CD4-positive, CD25-positive, alpha-beta regulatory T cell (primary cell): ENCODE measurements around the gene PPP1R12B. TPM values are rescaled to one million over a fixed set of nuclear protein-coding genes. Genes with fewer than 3 reads are reported as not detected.
"Not testable (repeated sequence)": the region's sequence is repeated elsewhere in the genome, so short reads cannot be mapped to it uniquely, and the experiment has no call there.

Experiments
- ATAC-seq, 2 donors: fragments of 150-1000 bp; cut with Tn5 transposase; one replicate each; pipeline ENCODE4 v1.10.0; 2021; ENCODE audit warnings: low read depth in 2 of 2, moderate number of reproducible peaks in 2 of 2, moderate library complexity in 1 of 2
- DNase-seq, 3 donors: peaks; one replicate each; pipeline versions ENCODE4 v3.0.0 to v3.0.0-alpha.2; 2012 to 2022; ENCODE audit warnings: mixed read lengths in 1 of 3
- H3K27ac ChIP-seq: one replicate; pipeline ENCODE4 v1.7.0; 2013; ENCODE audit warnings: mild to moderate bottlenecking, low read length; ENCODE audit not compliant: insufficient read depth, poor library complexity, severe bottlenecking
- H3K27me3 ChIP-seq: one replicate; pipeline ENCODE4 v1.7.0; 2013; ENCODE audit warnings: low read length; ENCODE audit not compliant: control insufficient read depth, insufficient read depth
- H3K36me3 ChIP-seq: one replicate; pipeline ENCODE4 v1.7.0; 2013; ENCODE audit warnings: mild to moderate bottlenecking, low read length, moderate library complexity; ENCODE audit not compliant: control insufficient read depth, insufficient read depth
- H3K4me1 ChIP-seq: 2 replicates; pipeline ENCODE4 v1.7.0; 2013; ENCODE audit warnings: mild to moderate bottlenecking, low read length; ENCODE audit not compliant: insufficient read depth, control insufficient read depth, poor library complexity, severe bottlenecking
- H3K4me3 ChIP-seq: one replicate; pipeline ENCODE4 v1.7.0; 2013; ENCODE audit warnings: low read depth, mild to moderate bottlenecking, low read length, moderate library complexity
- H3K9me3 ChIP-seq, 2 experiments: 1 replicate in 1 of 2; 2 replicates in 1 of 2; pipeline ENCODE4 v1.7.0; 2013; ENCODE audit warnings: low read length in 2 of 2, mild to moderate bottlenecking in 1 of 2, moderate library complexity in 1 of 2; ENCODE audit not compliant: control insufficient read depth in 2 of 2
- H3K27ac Mint-ChIP-seq, 3 donors: one replicate each; pipeline ENCODE4 v1.8.0; 2020 to 2022; ENCODE audit warnings: mild to moderate bottlenecking in 3 of 3, mixed read lengths in 3 of 3, moderate library complexity in 2 of 3
- H3K27me3 Mint-ChIP-seq: one replicate; pipeline ENCODE4 v1.8.0; 2022; ENCODE audit warnings: mild to moderate bottlenecking, mixed read lengths
- H3K36me3 Mint-ChIP-seq: one replicate; pipeline ENCODE4 v1.8.0; 2020; ENCODE audit warnings: mixed read lengths
- H3K4me1 Mint-ChIP-seq, 4 donors: one replicate each; pipeline ENCODE4 v1.8.0; 2020 to 2022; ENCODE audit warnings: mixed read lengths in 4 of 4, mild to moderate bottlenecking in 1 of 4
- H3K4me3 Mint-ChIP-seq, 4 donors: one replicate each; pipeline ENCODE4 v1.8.0; 2020 to 2022; ENCODE audit warnings: mild to moderate bottlenecking in 4 of 4, mixed read lengths in 4 of 4, moderate library complexity in 3 of 4
- H3K9me3 Mint-ChIP-seq, 7 donors: one replicate each; pipeline ENCODE4 v1.8.0; 2020 to 2022; ENCODE audit warnings: mixed read lengths in 7 of 7, mild to moderate bottlenecking in 3 of 7, moderate library complexity in 2 of 7
- polyA plus RNA-seq, 4 donors: library from polyadenylated mRNA; unstranded; fragments of 300-500 nt; fragmentation: Illumina TruSeq; gene quantifications; one replicate each; pipeline ENCODE4 v1.2.3, GENCODE V29; 2021
- total RNA-seq: library from RNA; stranded (reverse); gene quantifications from one replicate; pipeline ENCODE4 v1.2.3, GENCODE V29; 2022

Gene PPP1R12B
- total and polyA plus RNA-seq, 5 donors from 2014 or later, result 3.8 to 32.5 (median 4.2) TPM

DNA sequence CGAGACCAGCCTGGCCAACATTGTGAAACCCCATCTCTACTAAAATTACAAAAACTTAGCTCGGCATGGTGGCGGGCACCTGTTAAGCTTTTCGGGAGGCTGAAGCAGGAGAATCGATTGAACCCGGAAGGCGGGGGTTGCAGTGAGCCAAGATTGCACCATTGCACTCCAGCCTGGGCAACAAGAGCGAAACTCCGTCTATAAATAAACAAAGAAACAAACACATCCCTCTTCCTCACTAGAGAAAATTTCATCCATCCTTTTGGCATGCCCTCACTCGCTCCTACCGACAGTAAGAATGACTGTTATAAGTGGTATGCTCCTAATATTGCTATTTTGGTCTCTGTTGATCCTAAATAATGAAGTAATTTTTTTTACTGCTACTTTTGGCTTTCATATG is 195.0 kb downstream of the PPP1R12B start:
- H3K4me1 ChIP-seq, H3K27ac ChIP-seq, H3K27me3 ChIP-seq, ATAC-seq, H3K4me3 Mint-ChIP-seq, H3K27ac Mint-ChIP-seq, H3K4me3 ChIP-seq, H3K9me3 Mint-ChIP-seq, H3K27me3 Mint-ChIP-seq, H3K36me3 ChIP-seq, H3K9me3 ChIP-seq, DNase-seq: not testable (repeated sequence)
- Mint-ChIP-seq H3K4me1 (peaks cover 0 to 14% (median 5%) of the 10 kb centered on the region in 4 donors), H3K36me3 (peaks cover 10% of the 10 kb centered on the region)

DNA sequence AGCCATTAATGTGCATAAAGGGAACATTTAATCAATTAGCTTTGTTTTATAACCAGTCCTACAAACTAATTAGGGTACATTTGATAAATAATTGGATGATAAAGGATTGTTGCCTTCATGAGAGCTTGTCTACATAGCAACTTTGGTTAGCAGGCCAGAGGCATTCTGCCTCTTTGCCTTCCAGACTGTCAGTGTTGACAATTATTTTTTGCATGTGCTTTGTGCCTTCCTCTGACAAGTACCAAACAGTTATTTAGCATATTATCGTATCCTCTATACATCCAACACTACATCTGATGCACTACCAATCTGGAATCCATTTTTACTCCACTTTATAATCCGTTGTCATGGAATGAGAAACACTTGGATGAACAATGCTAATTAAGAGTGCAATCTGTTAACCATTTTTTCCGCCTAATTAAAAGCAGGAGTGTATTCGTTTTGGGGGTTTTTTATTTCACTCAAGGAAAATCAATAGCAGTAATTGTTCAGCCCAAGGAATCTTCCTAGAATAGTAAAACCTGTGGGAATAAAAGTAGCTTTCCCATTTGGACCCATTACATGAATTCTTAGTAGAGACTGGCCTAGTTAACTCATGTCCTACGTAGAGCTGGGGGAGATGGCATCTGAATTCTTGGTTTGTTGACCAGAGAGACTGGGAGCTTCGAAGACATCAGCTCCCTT is 196.4 kb downstream of the PPP1R12B start:
- not testable (repeated sequence) for H3K36me3 Mint-ChIP-seq, H3K9me3 Mint-ChIP-seq, H3K27ac ChIP-seq, ATAC-seq, H3K27me3 Mint-ChIP-seq, H3K27ac Mint-ChIP-seq, H3K36me3 ChIP-seq, H3K4me1 ChIP-seq, H3K4me3 Mint-ChIP-seq, H3K4me3 ChIP-seq, DNase-seq, H3K9me3 ChIP-seq, H3K27me3 ChIP-seq
- peaks cover 0 to 11% (median 5%) of the 10 kb centered on the region in 4 donors for H3K4me1 Mint-ChIP-seq

DNA sequence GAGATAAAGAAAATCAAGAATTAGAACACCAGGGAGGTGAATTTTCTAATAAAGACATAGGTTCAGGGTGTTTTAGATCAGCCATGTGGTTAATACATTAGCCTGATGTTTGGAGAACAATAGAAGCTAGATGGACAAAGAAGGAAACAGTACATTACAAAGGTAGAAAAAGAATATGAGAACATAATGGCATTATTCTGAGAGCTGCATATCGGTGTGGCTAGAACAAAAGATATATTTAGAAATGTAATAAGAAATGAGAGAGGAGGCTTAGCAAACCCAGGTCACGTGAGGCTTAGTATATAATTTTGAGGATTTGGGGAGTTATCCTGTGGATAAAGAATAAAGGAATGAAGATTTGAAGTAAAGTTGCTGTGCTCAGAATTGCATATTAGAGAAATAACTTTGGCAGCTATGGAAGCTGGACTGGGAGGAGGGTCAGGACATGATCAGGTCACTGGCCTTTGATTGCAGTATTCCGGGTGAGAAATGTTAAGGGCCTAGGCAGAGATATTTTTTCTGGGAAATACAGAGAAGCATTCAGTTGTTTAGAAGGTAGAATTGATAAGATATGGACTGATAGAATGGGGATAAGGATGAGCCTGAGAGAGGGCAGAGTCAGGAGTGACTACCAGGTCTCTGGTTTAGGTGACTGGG is 197.3 kb downstream of the PPP1R12B start:
- not testable (repeated sequence) for H3K36me3 Mint-ChIP-seq, H3K4me3 Mint-ChIP-seq, H3K27ac Mint-ChIP-seq

DNA sequence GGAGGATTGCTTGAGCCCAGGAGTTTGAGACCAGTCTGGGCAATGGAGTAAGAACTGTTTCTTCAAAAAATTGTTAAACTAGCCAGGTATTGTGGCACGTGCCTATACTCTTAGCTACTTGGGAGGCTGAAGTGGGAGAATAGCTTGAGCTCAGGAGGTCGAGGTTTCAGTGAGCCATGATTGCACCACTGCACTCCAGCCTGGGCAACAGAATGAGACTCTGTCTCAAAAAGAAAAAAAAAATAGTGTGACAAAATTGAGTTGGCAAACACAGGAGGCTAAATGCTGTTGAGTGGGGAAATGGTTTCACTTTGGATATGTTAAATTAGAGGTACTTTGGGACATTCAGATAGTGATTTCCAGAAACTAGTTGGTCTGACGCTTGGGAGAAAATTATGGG is 197.9 kb downstream of the PPP1R12B start:
- H3K4me1 Mint-ChIP-seq, result peaks cover 0 to 11% (median 5%) of the 10 kb centered on the region in 4 donors
- not testable (repeated sequence) for H3K4me1 ChIP-seq, H3K9me3 Mint-ChIP-seq, H3K4me3 Mint-ChIP-seq, H3K36me3 Mint-ChIP-seq, H3K27me3 ChIP-seq, H3K27ac Mint-ChIP-seq, ATAC-seq, DNase-seq, H3K9me3 ChIP-seq, H3K27ac ChIP-seq, H3K36me3 ChIP-seq, H3K4me3 ChIP-seq, H3K27me3 Mint-ChIP-seq

More for the DNA sequence above, 197.3 kb downstream of the PPP1R12B start:
- not testable (repeated sequence) for DNase-seq, H3K4me3 ChIP-seq, H3K27me3 Mint-ChIP-seq, H3K9me3 ChIP-seq, H3K9me3 Mint-ChIP-seq, ATAC-seq, H3K27ac ChIP-seq, H3K27me3 ChIP-seq, H3K4me1 ChIP-seq, H3K36me3 ChIP-seq
- H3K4me1 Mint-ChIP-seq, result peaks cover 0 to 11% (median 5%) of the 10 kb centered on the region in 4 donors

DNA sequence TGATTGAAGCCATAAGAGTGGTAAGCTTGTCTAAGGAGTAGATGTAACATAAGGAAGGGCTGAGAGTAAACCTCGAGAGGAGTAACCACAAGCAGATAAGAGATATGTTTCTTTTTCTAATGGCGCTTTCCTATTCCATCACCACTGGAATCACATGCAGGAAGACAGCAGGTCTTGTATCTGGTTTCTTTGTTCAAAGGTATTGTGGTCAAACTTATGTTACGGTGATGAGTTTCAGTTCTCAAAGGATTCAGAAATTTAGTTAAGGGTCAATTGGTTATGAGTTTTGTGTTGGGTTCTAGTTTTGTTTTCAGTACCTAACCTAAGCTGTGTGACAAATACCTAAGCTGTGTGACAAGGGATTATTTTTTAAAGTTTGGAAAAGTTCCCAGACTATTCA is 198.3 kb downstream of the PPP1R12B start:
- not testable (repeated sequence) for H3K4me1 ChIP-seq, H3K27ac ChIP-seq, H3K4me3 Mint-ChIP-seq, H3K27me3 Mint-ChIP-seq, DNase-seq, ATAC-seq, H3K36me3 ChIP-seq, H3K27me3 ChIP-seq, H3K27ac Mint-ChIP-seq, H3K9me3 Mint-ChIP-seq, H3K4me3 ChIP-seq, H3K36me3 Mint-ChIP-seq, H3K9me3 ChIP-seq
- peaks cover 0 to 11% (median 5%) of the 10 kb centered on the region in 4 donors for H3K4me1 Mint-ChIP-seq

DNA sequence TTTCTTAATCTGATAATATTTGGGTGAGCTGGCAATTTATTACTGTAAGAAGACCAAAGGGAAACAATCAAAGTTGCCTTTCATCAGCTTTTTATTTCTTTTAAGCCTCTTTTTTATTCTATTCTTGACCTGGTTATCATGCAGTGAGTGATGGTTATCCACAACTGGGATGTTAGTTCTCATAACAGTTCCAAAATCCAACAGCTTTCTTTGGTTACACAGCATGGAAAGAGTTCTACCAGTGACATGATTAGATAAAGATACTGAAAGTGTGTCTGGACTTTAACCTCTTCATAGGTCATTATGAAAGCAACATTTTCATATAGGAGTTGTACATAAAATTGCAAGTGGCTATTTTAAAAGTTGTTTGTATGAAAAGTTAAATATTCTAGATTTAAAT is 198.7 kb downstream of the PPP1R12B start:
- H3K9me3 Mint-ChIP-seq, result no peaks in the 10 kb centered on the region
- Histone ChIP-seq H3K27me3 (no peaks in the 10 kb centered on the region), H3K9me3 (no peaks in the 10 kb centered on the region), H3K4me3 (no peak overlapping the region), H3K4me1 (no peaks in the 10 kb centered on the region), H3K27ac (no peak overlapping the region), H3K36me3 (no peaks in the 10 kb centered on the region)
- H3K27me3 Mint-ChIP-seq, result no peaks in the 10 kb centered on the region
- no peak for DNase-seq
- peaks cover 7% of the 10 kb centered on the region for H3K36me3 Mint-ChIP-seq
- H3K4me3 Mint-ChIP-seq, result no peak overlapping the region
- no peak for ATAC-seq
- no peak overlapping the region for H3K27ac Mint-ChIP-seq
- peaks cover 0 to 11% (median 5%) of the 10 kb centered on the region in 4 donors for H3K4me1 Mint-ChIP-seq

DNA sequence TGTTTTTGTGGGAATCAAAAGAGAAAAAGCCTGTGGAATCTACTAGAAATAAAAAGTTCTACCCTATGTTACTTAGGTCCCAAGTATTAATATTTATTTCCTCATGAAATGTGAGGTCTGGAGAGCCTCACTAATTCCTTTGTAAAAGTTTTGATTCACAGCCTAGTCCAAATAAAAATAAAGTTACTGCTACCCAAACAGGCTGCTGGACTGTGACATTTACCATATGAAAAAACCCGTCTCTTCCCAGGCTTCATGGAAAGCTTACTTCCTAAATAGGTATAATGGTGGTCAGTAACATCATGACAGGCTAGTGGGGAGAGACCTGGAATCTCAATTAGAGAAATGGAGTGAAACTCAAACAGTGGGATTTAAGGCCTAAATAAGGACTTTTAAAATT is 201.6 kb downstream of the PPP1R12B start:
- not testable (repeated sequence) for ATAC-seq, H3K9me3 ChIP-seq, H3K4me1 ChIP-seq, H3K27me3 ChIP-seq, H3K27me3 Mint-ChIP-seq, H3K27ac Mint-ChIP-seq, H3K36me3 Mint-ChIP-seq, H3K9me3 Mint-ChIP-seq, H3K27ac ChIP-seq, H3K4me3 ChIP-seq, H3K36me3 ChIP-seq, H3K4me3 Mint-ChIP-seq, DNase-seq
- peaks cover 0 to 11% (median 5%) of the 10 kb centered on the region in 4 donors for H3K4me1 Mint-ChIP-seq

DNA sequence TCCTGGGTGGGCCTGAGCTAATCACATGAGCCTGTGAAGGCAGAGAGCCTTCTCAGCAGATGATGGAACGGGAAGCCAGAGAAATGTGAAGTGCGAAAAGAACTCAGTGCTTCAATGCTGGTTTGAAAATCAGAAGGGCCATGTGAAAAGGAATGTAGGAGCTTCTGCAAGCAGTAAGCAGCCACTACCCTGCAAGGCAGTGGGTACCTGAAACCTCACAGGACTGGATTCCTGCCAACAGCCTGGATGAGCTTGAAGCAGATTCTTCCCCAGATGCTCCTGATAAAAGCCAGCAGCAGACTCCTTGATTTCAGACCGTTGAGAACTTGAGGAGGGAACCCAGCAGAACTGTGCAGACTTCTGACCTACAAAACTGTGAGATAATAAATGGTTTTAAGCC is 203.2 kb downstream of the PPP1R12B start:
- ATAC-seq (no peak), DNase-seq (no peak)
- Histone ChIP-seq H3K4me1 (no peaks in the 10 kb centered on the region), H3K4me3 (no peak overlapping the region), H3K27ac (no peak overlapping the region), H3K9me3 (no peaks in the 10 kb centered on the region), H3K27me3 (no peaks in the 10 kb centered on the region), H3K36me3 (no peaks in the 10 kb centered on the region)
- Mint-ChIP-seq H3K27me3 (no peaks in the 10 kb centered on the region), H3K36me3 (peaks cover 5% of the 10 kb centered on the region), H3K9me3 (no peaks in the 10 kb centered on the region), H3K4me3 (no peak overlapping the region), H3K27ac (no peak overlapping the region), H3K4me1 (peaks cover 0 to 3% (median 0%) of the 10 kb centered on the region in 4 donors)
